Neural progenitor cell (in vitro differentiated cells): ENCODE measurements around the gene GDF2.

ENCODE experiments used
- EZH2phosphoT487 ChIP-seq: fragments of 200-600 bp; sonication (generic); IDR thresholded peaks from 2 replicates; pipeline ENCODE4 v1.6.1; 2017; ENCODE audit warnings: antibody characterized with exemption
- TF ChIP-seq, protein P1 (sequence below): fragments of 200-600 bp; sonication (generic); IDR thresholded peaks from 2 replicates; pipeline ENCODE4 v1.5.1; 2017; ENCODE audit warnings: antibody characterized with exemption, mild to moderate bottlenecking

DNA sequence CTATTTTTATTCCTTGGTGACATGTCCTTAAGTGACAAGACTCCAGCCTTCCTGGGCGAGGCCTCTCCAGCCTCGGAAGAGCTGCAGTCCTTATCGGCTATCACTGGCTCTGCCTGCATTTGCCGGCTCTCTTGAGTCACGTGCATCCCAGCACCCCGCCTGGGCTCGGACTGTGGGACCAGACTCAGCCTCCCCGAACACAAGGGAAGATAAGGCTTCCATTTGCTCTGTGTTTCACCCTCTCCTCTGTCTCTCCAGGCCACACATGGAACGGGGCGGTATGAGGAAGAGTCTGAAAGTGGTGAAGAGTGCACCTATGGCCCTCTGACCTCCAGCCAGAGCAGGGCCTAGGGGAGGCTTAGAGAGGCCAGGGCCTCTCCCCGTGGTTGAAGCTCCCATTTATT, 4.7 kb downstream of the GDF2 start:
- TF ChIP-seq, protein P1, sequence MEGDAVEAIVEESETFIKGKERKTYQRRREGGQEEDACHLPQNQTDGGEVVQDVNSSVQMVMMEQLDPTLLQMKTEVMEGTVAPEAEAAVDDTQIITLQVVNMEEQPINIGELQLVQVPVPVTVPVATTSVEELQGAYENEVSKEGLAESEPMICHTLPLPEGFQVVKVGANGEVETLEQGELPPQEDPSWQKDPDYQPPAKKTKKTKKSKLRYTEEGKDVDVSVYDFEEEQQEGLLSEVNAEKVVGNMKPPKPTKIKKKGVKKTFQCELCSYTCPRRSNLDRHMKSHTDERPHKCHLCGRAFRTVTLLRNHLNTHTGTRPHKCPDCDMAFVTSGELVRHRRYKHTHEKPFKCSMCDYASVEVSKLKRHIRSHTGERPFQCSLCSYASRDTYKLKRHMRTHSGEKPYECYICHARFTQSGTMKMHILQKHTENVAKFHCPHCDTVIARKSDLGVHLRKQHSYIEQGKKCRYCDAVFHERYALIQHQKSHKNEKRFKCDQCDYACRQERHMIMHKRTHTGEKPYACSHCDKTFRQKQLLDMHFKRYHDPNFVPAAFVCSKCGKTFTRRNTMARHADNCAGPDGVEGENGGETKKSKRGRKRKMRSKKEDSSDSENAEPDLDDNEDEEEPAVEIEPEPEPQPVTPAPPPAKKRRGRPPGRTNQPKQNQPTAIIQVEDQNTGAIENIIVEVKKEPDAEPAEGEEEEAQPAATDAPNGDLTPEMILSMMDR, result no peak
- no peak for TF ChIP-seq EZH2phosphoT487
